HT-29 (cell line): ENCODE data around the gene TEX52. TPM values are rescaled to one million over a fixed set of nuclear protein-coding genes. Genes with fewer than 3 reads are reported as not detected.

Experiments used
- total RNA-seq: library from RNA; depleted of rRNA; stranded (reverse); fragments of >200 nt; shearing (Covaris generic); gene quantifications from 2 replicates; pipeline ENCODE4 v1.2.3, GENCODE V29; 2014; rRNA removed

Gene TEX52
- total RNA-seq, 1 experiment from 2014 or later = 0.10 TPM

Other genes starting within 250 kb of the TEX52 start
- gene FKBP4, start 62.1 kb downstream of the TEX52 start, total RNA-seq = 106 and 115 TPM in 2 replicates
- gene ITFG2, start 44.4 kb downstream of the TEX52 start, total RNA-seq = 32.0 and 39.8 TPM in 2 replicates
- gene NRIP2, start 22.0 kb downstream of the TEX52 start, total RNA-seq = not detected in 2 replicates
- 68.9 and 77.6 TPM in 2 replicates for gene FOXM1, start 20.1 kb upstream of the TEX52 start, total RNA-seq
- 14.0 and 14.4 TPM in 2 replicates for gene RHNO1, start 20.2 kb upstream of the TEX52 start, total RNA-seq
- gene TULP3, start 33.9 kb upstream of the TEX52 start, total RNA-seq = 9.8 and 14.0 TPM in 2 replicates
- gene TEAD4, start 102.4 kb upstream of the TEX52 start, total RNA-seq = 51.0 and 54.4 TPM in 2 replicates
- gene TSPAN9, start 220.3 kb upstream of the TEX52 start, total RNA-seq = 11.3 and 12.0 TPM in 2 replicates